Kidney epithelial cell (primary cell): ENCODE results near the gene MECP2. TPM values are rescaled to one million over a fixed set of nuclear protein-coding genes. Genes with fewer than 3 reads are reported as not detected.

Experiments used
- DNase-seq: peaks from one replicate; pipeline ENCODE4 v3.0.0-alpha.2; 2010; ENCODE audit warnings: low read depth
- H3K27me3 ChIP-seq: 2 replicates; pipeline ENCODE4 v1.6.0; 2011; ENCODE audit warnings: low read length; ENCODE audit not compliant: control insufficient read depth, insufficient read depth
- H3K36me3 ChIP-seq: 2 replicates; pipeline ENCODE4 v1.5.1; 2011; ENCODE audit warnings: low read length; ENCODE audit not compliant: control insufficient read depth, insufficient read depth
- H3K4me3 ChIP-seq: 2 replicates; pipeline ENCODE4 v1.5.1; 2011; ENCODE audit warnings: low read depth, mild to moderate bottlenecking, control low read depth, low read length
- total RNA-seq: library from RNA; depleted of rRNA; stranded (reverse); fragments of >200 nt; gene quantifications from 2 replicates; pipeline ENCODE4 v1.2.3, GENCODE V29; 2015
- TF ChIP-seq, protein P1 (sequence below): IDR thresholded peaks from 2 replicates; pipeline ENCODE4 v1.5.1; 2011; ENCODE audit warnings: mild to moderate bottlenecking, moderate library complexity, low read length, control low read depth, inconsistent platforms; ENCODE audit not compliant: insufficient read depth, poor library complexity, severe bottlenecking

Gene MECP2
- total RNA-seq, 1 donor from 2014 or later, result 34.4 TPM

GRCh38 chrX:154032653-154033052 lies 64.9 kb downstream of the MECP2 start:
- no peak overlapping the region for H3K4me3 ChIP-seq
- no peaks in the 10 kb centered on the region for H3K36me3 ChIP-seq
- DNase-seq, result no peak
- H3K27me3 ChIP-seq, result no peaks in the 10 kb centered on the region
- TF ChIP-seq, protein P1, sequence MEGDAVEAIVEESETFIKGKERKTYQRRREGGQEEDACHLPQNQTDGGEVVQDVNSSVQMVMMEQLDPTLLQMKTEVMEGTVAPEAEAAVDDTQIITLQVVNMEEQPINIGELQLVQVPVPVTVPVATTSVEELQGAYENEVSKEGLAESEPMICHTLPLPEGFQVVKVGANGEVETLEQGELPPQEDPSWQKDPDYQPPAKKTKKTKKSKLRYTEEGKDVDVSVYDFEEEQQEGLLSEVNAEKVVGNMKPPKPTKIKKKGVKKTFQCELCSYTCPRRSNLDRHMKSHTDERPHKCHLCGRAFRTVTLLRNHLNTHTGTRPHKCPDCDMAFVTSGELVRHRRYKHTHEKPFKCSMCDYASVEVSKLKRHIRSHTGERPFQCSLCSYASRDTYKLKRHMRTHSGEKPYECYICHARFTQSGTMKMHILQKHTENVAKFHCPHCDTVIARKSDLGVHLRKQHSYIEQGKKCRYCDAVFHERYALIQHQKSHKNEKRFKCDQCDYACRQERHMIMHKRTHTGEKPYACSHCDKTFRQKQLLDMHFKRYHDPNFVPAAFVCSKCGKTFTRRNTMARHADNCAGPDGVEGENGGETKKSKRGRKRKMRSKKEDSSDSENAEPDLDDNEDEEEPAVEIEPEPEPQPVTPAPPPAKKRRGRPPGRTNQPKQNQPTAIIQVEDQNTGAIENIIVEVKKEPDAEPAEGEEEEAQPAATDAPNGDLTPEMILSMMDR, result no peak

DNA sequence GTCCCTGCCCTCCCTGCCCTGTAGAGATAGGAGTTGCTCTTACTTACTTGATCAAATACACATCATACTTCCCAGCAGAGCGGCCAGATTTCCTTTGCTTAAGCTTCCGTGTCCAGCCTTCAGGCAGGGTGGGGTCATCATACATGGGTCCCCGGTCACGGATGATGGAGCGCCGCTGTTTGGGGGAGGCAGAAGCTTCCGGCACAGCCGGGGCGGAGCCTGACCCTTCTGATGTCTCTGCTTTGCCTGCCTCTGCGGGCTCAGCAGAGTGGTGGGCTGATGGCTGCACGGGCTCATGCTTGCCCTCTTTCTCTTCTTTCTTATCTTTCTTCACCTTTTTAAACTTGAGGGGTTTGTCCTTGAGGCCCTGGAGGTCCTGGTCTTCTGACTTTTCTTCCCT lies 65.4 kb downstream of the MECP2 start:
- Histone ChIP-seq H3K4me3 (no peak overlapping the region), H3K27me3 (no peaks in the 10 kb centered on the region), H3K36me3 (no peaks in the 10 kb centered on the region)
- no peak for DNase-seq
- TF ChIP-seq, protein P1, result no peak

DNA sequence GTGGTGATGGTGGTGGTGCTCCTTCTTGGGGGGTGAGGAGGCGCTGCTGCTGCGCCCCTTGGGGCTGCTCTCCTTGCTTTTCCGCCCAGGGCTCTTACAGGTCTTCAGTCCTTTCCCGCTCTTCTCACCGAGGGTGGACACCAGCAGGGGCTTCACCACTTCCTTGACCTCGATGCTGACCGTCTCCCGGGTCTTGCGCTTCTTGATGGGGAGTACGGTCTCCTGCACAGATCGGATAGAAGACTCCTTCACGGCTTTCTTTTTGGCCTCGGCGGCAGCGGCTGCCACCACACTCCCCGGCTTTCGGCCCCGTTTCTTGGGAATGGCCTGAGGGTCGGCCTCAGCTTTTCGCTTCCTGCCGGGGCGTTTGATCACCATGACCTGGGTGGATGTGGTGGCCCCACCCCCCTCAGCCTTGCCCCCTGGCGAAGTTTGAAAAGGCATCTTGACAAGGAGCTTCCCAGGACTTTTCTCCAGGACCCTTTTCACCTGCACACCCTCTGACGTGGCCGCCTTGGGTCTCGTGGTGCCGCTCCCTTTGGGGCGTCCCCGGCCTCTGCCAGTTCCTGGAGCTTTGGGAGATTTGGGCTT lies 66.7 kb downstream of the MECP2 start:
- TF ChIP-seq, protein P1, result no peak
- no peaks in the 10 kb centered on the region for H3K27me3 ChIP-seq

GRCh38 chrX:154030266-154030665 lies 67.3 kb downstream of the MECP2 start:
- H3K4me3 ChIP-seq, result no peak overlapping the region
- TF ChIP-seq, protein P1, result no peak
- no peaks in the 10 kb centered on the region for H3K27me3 ChIP-seq
- no peaks in the 10 kb centered on the region for H3K36me3 ChIP-seq
- DNase-seq, result no peak

More for the DNA sequence above, 66.7 kb downstream of the MECP2 start:
- Histone ChIP-seq H3K36me3 (no peaks in the 10 kb centered on the region), H3K4me3 (no peak overlapping the region)
- DNase-seq, result no peak

GRCh38 chrX:154029439-154029838 lies 68.1 kb downstream of the MECP2 start:
- DNase-seq, result no peak
- TF ChIP-seq, protein P1, result no peak
- Histone ChIP-seq H3K4me3 (no peak overlapping the region), H3K36me3 (no peaks in the 10 kb centered on the region), H3K27me3 (no peaks in the 10 kb centered on the region)

GRCh38 chrX:154028502-154029184 lies 68.9 kb downstream of the MECP2 start:
- no peak for DNase-seq
- TF ChIP-seq, protein P1, result no peak
- Histone ChIP-seq H3K4me3 (no peak overlapping the region), H3K27me3 (no peaks in the 10 kb centered on the region), H3K36me3 (no peaks in the 10 kb centered on the region)
